Adipocyte (in vitro differentiated cells): Measurements from ENCODE around the gene COX6A1.
"Not testable (repeated sequence)": the region's sequence is repeated elsewhere in the genome, so short reads cannot be mapped to it uniquely, and the experiment has no call there.

ENCODE experiments used
- DNase-seq: peaks from one replicate; pipeline ENCODE4 v3.0.0-alpha.2; 2015; ENCODE audit warnings: low read depth
- H3K27me3 ChIP-seq: replicated peaks from 2 replicates; pipeline ENCODE4 v1.7.0; 2013; ENCODE audit warnings: mild to moderate bottlenecking, low read length, moderate library complexity; ENCODE audit not compliant: control insufficient read depth, insufficient read depth
- H3K36me3 ChIP-seq: 2 replicates; pipeline ENCODE4 v1.7.0; 2013; ENCODE audit warnings: low read length, mild to moderate bottlenecking, moderate library complexity; ENCODE audit not compliant: control insufficient read depth, insufficient read depth, severe bottlenecking
- H3K4me1 ChIP-seq: 2 replicates; pipeline ENCODE4 v1.7.0; 2013; ENCODE audit warnings: mild to moderate bottlenecking, low read length, moderate library complexity; ENCODE audit not compliant: control insufficient read depth, insufficient read depth
- H3K4me3 ChIP-seq: 2 replicates; pipeline ENCODE4 v1.7.0; 2013; ENCODE audit warnings: mild to moderate bottlenecking, low read length, moderate library complexity
- H3K9ac ChIP-seq: 2 replicates; pipeline ENCODE4 v1.7.0; 2013; ENCODE audit warnings: mild to moderate bottlenecking, low read length, moderate library complexity
- H3K9me3 ChIP-seq: 2 replicates; pipeline ENCODE4 v1.7.0; 2013; ENCODE audit warnings: mild to moderate bottlenecking, low read length, moderate library complexity; ENCODE audit not compliant: control insufficient read depth

The COX6A1 gene

DNA sequence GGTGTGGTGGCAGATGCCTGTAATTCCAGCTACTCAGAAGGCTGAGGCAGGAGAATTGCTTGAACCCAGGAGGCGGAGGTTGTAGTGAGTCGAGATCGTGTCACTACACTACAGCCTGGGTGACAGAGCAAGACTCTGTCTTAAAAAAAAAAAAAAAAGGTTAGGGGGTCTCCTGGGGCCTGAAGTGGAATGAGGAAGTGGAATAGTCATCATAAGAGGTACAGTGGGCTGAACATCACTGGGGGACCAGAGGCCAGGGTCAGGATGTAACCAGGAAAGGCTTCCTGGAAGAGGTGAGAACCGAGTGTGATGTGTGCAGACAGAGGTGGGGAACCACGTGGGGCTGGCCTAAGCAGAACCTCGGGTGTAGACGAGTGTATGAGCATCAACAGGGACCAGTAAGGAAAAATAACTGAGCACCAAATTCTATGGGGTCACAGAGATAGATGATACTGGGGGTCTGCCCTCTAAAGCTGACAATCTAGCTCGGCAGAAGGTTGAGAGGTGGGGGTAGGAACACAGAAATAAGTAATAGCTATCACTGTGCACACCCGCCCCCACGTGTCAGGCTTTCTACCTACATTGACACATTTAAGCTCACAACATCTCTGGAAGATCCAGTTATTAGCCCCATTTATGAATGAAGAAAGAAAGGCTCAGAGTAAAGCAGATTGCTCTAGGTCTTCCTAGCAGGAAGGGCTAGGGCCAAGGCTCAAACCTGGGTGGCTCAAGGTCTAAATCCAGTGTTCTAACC, 5.0 kb upstream of the COX6A1 start:
- H3K36me3 ChIP-seq = no peaks in the 10 kb centered on the region
- H3K9me3 ChIP-seq = no peaks in the 10 kb centered on the region
- H3K4me1 ChIP-seq = peaks cover 2% of the 10 kb centered on the region
- H3K9ac ChIP-seq = no peak overlapping the region
- H3K27me3 ChIP-seq = no peaks in the 10 kb centered on the region
- no peak for DNase-seq
- H3K4me3 ChIP-seq = no peak overlapping the region

DNA sequence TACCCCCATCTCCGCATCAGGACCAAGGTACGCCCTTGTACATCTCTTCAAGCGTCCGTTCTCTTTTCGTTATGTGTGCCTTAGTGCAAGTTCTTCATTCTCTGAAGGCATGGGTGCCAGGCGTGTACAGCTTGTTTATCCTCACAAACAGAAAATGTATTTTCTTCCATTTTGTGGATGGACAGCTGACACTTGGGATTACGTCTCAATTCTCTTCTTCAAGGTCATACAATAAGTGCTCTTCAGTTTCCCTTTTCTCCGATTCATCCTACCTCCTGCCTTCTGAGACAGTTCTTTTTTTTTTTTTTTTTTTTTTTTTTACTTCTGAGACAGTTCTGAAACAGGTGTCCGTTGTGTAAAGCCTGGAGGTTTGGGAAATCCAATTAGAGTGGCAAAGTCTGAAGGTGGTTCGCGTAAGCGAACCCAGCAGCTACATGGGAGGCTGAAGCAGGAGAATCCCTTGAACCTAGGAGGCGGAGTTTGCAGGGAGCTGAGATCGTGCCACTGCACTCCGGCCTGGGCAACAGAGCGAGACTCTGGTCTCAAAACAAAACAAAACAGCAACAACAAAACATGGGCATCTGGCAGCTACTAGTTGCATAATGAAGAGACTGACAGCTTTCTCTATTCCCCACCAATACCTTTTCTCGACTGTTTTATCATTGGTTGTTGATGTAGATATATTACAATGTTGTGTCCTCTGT, 734 bp downstream of the COX6A1 start:
- Histone ChIP-seq H3K4me1 (peaks cover 13% of the 10 kb centered on the region), H3K36me3 (peaks cover 15% of the 10 kb centered on the region), H3K9ac (peak overlapping the region; percentile 88), H3K9me3 (no peaks in the 10 kb centered on the region), H3K4me3 (peak overlapping the region; percentile 93), H3K27me3 (no peaks in the 10 kb centered on the region)
- DNase-seq = peak; percentile 11

DNA sequence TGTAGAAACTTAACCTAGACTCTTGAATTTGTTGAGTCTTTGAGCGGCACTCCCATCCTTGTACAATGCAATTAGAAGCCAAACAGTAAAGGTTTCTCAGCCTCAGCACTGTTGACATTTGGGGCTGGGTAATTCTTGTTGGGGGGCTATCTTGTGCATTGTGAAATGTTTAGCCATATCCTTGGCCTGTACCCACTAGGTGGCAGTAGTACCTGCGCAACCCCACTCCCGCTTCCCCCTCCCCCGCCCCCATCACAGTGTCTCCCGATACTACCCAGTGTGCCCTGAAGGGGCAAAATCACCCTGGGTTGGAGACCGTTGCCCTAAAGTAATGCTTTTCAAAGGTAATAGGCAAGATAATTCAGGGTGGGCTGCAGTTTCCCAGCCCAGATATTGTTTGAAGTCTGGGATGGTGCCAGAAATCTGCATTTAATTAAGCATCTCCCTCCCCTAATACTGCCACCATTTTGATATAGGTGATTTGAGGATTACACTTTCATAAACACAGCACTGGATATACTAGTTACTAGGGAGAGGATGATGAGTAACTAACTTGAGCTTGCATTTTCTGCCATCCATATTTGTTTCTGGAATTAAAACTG, 1.8 kb downstream of the COX6A1 start:
- Histone ChIP-seq H3K36me3 (peaks cover 26% of the 10 kb centered on the region), H3K4me3 (no peak overlapping the region), H3K27me3 (no peaks in the 10 kb centered on the region), H3K9me3 (no peaks in the 10 kb centered on the region), H3K4me1 (peaks cover 20% of the 10 kb centered on the region), H3K9ac (no peak overlapping the region)
- peak; percentile 83 for DNase-seq

- Histone ChIP-seq H3K9ac (no peak overlapping the region), H3K9me3 (no peaks in the 10 kb centered on the region), H3K36me3 (peaks cover 27% of the 10 kb centered on the region), H3K27me3 (no peaks in the 10 kb centered on the region), H3K4me3 (peak overlapping the region; percentile 100), H3K4me1 (peaks cover 20% of the 10 kb centered on the region)
- no peak for DNase-seq
Observed at GRCh38 chr12:120444676-120445075, 6.8 kb downstream of the COX6A1 start.

DNA sequence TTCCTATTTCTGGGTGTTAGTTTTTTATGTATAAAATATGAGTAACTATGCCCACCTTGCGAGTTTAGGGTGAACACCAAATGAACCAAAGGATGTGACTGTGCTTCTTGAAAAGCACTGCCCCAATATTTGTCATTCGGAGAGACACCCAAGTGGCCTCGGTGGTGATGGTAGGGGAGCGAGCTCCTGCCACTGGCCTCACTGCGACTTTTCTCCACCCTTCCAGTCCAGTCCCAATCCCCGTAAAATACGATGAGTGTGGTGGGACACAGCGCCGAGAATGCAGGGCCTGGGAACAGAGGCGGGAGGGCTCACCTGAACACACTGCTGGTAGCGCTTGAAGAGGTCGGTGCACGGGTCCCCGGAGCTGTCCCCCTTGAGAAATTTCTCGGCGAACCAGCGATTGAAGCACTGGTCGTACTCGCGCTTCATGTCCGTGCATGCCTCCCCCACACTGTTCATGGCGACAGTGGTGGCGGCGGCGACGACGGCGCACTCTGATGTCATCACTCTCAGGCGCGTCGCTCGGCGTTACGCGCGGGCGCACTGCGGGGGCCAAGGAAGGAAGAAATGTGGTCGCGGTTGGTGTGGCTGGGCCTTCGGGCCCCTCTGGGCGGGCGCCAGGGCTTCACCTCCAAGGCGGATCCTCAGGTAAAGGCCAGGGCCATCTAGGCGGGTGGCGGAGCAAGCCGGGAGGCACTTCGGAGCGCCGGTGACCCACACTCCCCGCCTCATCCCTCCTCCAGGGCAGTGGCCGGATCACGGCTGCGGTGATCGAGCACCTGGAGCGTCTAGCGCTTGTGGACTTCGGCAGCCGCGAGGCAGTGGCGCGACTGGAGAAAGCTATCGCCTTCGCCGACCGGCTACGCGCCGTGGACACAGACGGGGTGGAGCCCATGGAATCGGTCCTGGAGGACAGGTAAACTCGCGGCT, 8.3 kb downstream of the COX6A1 start, which contains the start of the genes GATC and TRIAP1:
TSS of gene GATC (plus strand) at position 534 of the 933 bp plus-strand sequence. CDS start at position 571, 37 bp downstream.
TSS of gene TRIAP1 (minus strand) at position 474 of the 933 bp plus-strand sequence. CDS start at position 462, 12 bp downstream.
- Histone ChIP-seq H3K9ac (peak within 1 kb of the TSS; percentile 98), H3K27me3 (no peaks in the 10 kb centered on the region), H3K4me1 (peaks cover 20% of the 10 kb centered on the region), H3K9me3 (no peaks in the 10 kb centered on the region), H3K36me3 (peaks cover 31% of the 10 kb centered on the region), H3K4me3 (peak within 1 kb of the TSS; percentile 100)
- peak; percentile 88 for DNase-seq

DNA sequence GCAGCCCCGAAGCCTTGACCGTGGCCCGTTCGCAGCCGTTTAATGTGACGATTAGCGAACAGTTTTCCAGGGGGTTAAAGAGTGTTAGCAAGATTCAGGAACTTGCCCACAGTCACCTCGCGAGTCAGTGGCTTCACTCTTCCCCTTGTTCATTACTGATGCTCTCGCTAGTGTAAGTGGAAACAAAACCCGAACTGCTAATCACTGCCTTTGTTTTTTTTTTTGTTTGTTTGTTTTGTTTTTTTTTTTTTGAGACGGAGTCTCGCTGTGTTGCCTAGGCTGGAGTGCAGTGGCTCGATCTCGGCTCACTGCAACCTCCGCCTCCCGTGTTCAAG, 8.9 kb downstream of the COX6A1 start:
- DNase-seq, H3K9me3 ChIP-seq, H3K27me3 ChIP-seq: not testable (repeated sequence)
- H3K36me3 ChIP-seq = peaks cover 31% of the 10 kb centered on the region
- H3K4me3 ChIP-seq = peak overlapping the region; percentile 100
- peak overlapping the region; percentile 98 for H3K9ac ChIP-seq
- peaks cover 20% of the 10 kb centered on the region for H3K4me1 ChIP-seq

- H3K27me3 ChIP-seq = no peaks in the 10 kb centered on the region
- DNase-seq = no peak
- no peak overlapping the region for H3K9ac ChIP-seq
- H3K4me1 ChIP-seq = peaks cover 20% of the 10 kb centered on the region
- H3K4me3 ChIP-seq = no peak overlapping the region
- peaks cover 28% of the 10 kb centered on the region for H3K36me3 ChIP-seq
- no peaks in the 10 kb centered on the region for H3K9me3 ChIP-seq
Observed at GRCh38 chr12:120447992-120448391, 10.1 kb downstream of the COX6A1 start.

DNA sequence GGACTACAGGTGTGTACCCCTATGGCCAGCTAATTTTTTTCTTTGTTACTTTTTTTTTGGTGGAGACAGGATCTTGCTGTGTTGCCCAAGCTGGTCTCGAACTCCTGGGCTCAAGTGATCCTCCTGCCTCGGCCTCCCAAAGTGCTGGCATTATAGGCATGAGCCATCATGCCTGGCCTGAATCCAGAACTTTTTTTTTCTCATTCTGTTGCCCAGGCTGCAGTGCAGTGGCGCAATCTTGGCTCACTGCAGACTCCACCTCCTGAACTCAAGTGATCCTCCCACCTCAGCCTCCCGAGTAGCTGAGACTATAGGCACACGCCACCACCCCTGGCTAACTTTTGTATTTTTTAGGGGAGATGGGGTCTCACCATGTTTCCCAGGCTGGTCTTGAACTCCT, 14.6 kb downstream of the COX6A1 start:
- H3K27me3 ChIP-seq, H3K9ac ChIP-seq, H3K9me3 ChIP-seq, H3K4me1 ChIP-seq, DNase-seq, H3K4me3 ChIP-seq: not testable (repeated sequence)
- peaks cover 46% of the 10 kb centered on the region for H3K36me3 ChIP-seq

DNA sequence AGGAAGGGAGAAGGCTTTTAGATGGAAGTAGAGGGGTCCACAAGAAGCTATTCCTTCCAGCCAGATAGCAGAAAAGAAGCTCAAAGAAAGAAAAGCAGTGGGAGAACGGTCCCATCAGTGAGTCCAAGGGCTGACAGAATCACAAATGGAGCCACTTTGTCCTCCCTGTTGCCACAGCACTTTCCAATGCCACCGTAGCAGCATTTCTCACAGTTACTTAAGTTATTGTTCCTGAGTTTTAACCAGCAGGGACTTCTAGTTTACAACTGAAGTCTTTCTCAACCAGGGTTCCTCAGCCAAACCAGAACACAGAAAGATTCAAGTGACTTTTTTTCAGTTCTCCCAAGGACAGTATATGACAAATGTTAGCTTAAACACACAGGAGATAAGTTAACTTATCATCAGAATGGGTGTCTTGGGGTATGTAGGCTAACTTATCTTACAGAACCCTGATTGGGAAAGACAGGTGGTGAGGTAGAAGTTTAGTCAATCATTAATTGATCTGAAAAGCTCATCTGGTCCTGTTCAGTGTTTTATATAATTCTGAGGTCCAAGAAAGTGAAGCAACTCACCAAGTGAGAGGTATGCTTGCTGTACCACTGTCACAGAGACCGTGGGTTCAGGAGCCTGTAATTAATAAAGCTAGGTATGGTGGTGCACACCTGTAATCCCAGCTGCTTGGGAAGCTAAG, 15.3 kb downstream of the COX6A1 start:
- Histone ChIP-seq H3K9me3 (no peaks in the 10 kb centered on the region), H3K27me3 (no peaks in the 10 kb centered on the region), H3K4me3 (no peak overlapping the region), H3K9ac (no peak overlapping the region), H3K36me3 (peaks cover 51% of the 10 kb centered on the region), H3K4me1 (no peaks in the 10 kb centered on the region)
- DNase-seq = no peak

- no peaks in the 10 kb centered on the region for H3K9me3 ChIP-seq
- H3K4me3 ChIP-seq = no peak overlapping the region
- no peak overlapping the region for H3K9ac ChIP-seq
- DNase-seq = peak; percentile 47
- H3K36me3 ChIP-seq = peaks cover 58% of the 10 kb centered on the region
- no peaks in the 10 kb centered on the region for H3K4me1 ChIP-seq
- H3K27me3 ChIP-seq = no peaks in the 10 kb centered on the region
Observed at GRCh38 chr12:120453977-120454376, 16.1 kb downstream of the COX6A1 start.
